Mucosa of descending colon (tissue), 3 donors: ENCODE results near the gene AQP12A. TPM values are rescaled to one million over a fixed set of nuclear protein-coding genes. Genes with fewer than 3 reads are reported as not detected.

ENCODE experiments used
- ATAC-seq: fragments of 200-7000 bp; cut with Tn5 transposase; one replicate; pipeline ENCODE4 v1.9.1; 2020; ENCODE audit warnings: mild to moderate bottlenecking, moderate library complexity
- DNase-seq, 3 donors: peaks; one replicate each; pipeline ENCODE4 v3.0.0-alpha.2; 2020
- H3K36me3 ChIP-seq: fragments of 200-600 bp; one replicate; pipeline ENCODE4 v1.8.0; 2021; ENCODE audit warnings: low read depth, mild to moderate bottlenecking
- H3K4me1 ChIP-seq: fragments of 200-600 bp; one replicate; pipeline ENCODE4 v1.8.0; 2021; ENCODE audit warnings: low read depth, mild to moderate bottlenecking
- H3K4me3 ChIP-seq: fragments of 200-600 bp; one replicate; pipeline ENCODE4 v1.8.0; 2021; ENCODE audit warnings: mild to moderate bottlenecking
- H3K9me3 ChIP-seq: fragments of 200-600 bp; one replicate; pipeline ENCODE4 v1.8.0; 2021; ENCODE audit warnings: mild to moderate bottlenecking
- CTCF ChIP-seq: fragments of 200-600 bp; IDR thresholded peaks from one replicate; pipeline ENCODE4 v1.8.0; 2022; ENCODE audit warnings: antibody characterized with exemption, mild to moderate bottlenecking
- intact Hi-C, 2 donors: fragments of 100-400 bp; cut with DNase I in 1 of 2; cut with micrococcal nuclease in 1 of 2; formaldehyde crosslinking; loops; one replicate each; pipeline versions ENCODE4 v1.11.0 to v1.11.1; 2022; cut with DNase I, micrococcal nuclease
- total RNA-seq, 3 donors: library from RNA; stranded (reverse); fragmentation: NEBNext Ultra II Directional in 2 of 3; extraction: Animal tissue kit (Norgen Biotek cat#: 25700) in 2 of 3; gene quantifications; one replicate each; pipeline versions ENCODE4 v1.2.1 to v1.2.4, GENCODE V29; 2021 to 2023
- donor health status: DM: no; HTN: no; CAD: no; lungs with moderate emphysema.
- donor health status: DM: no; HTN: no; CAD: no.
- donor health status: DM: no; HTN: yes; CAD: no.

AQP12A gene
- total RNA-seq, 3 donors from 2014 or later: 9.7 to 18.9 TPM; not detected in 1

DNA sequence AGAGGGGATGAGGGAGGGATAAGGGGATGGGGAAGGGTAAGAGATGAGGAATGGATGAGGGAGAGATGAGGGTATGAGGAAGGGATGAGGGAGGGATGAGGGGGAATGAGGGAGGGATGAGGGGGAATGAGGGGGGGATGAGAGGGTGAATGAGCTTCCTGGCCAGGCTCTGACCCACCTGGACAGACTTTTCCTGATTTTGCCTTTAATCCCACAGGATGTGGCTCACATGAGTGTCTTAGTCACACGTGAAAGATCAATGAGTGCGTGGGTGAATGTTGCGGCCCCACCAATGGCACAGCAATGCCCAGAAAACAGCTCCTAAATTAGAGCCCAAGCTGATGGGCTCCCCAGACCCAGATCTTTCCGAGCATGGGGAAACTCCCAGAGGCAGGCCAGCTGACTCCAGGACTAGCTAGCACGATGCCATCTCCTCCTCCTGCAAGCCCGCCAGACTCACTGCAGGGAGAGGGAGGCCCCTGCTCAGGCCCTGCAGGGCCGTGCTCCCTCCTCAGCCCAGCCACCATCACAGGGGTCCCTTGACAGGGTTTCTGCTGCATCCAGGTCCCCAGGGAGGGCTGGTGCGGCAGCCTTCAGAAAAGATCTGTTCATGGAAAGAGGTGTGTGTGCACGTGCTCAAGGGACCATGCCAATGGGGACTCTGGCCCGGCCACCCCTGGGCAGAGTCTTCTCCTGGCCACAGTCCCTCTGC lies 41.4 kb downstream of the AQP12A start:
- no peak for TF ChIP-seq CTCF
- Histone ChIP-seq H3K9me3 (no peaks in the 10 kb centered on the region), H3K36me3 (no peaks in the 10 kb centered on the region), H3K4me3 (no peak overlapping the region), H3K4me1 (no peaks in the 10 kb centered on the region)
- no peak for ATAC-seq
- intact Hi-C loops: no loop called here
- no peak for DNase-seq

DNA sequence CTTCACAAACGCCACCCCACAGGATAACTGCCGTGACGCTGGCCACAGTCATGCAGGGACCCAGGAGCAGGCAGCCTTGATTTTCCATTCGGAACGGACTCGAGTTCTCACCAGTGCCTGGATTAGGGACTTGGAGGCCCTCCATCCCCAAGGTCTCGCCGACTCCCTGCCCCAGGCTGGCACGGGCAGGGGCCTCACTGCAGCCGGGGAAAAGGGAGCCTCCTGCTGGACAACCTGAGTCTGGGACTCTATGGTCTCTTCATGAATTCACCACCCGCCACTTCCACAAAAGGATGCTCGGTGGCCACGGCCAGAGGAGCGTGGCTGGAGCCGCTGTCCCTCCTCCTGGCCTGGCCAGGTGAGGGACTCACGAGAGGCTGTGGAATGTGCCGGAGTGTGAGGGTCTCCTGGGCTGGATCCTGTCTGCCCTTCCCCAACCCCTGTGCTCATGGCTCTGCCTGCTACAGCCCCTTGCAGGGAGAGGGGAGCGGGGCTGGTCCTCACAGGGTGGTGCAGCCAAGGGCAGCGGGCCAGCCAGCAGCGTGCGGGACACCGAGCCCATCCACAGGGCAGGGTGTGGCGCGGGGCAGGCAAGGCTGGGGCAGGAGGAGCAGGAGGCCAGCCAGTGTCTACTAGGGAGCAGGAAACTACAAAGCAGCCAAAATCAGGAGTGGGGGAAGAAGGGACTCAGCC lies 42.3 kb downstream of the AQP12A start:
- TF ChIP-seq CTCF: no peak
- no peak overlapping the region for H3K4me3 ChIP-seq
- ATAC-seq: peak; percentile 44
- H3K4me1 ChIP-seq: no peaks in the 10 kb centered on the region
- no peaks in the 10 kb centered on the region for H3K36me3 ChIP-seq
- no peaks in the 10 kb centered on the region for H3K9me3 ChIP-seq
- intact Hi-C loops: no loop called here
- no peak for DNase-seq

- no peak overlapping the region for H3K4me3 ChIP-seq
- intact Hi-C loops: no loop called here
- H3K36me3 ChIP-seq: no peaks in the 10 kb centered on the region
- ATAC-seq (no peak), DNase-seq (no peak)
- H3K9me3 ChIP-seq: no peaks in the 10 kb centered on the region
- H3K4me1 ChIP-seq: no peaks in the 10 kb centered on the region
- no peak for TF ChIP-seq CTCF
Measured at GRCh38 chr2:240734756-240735155, 43.1 kb downstream of the AQP12A start.

DNA sequence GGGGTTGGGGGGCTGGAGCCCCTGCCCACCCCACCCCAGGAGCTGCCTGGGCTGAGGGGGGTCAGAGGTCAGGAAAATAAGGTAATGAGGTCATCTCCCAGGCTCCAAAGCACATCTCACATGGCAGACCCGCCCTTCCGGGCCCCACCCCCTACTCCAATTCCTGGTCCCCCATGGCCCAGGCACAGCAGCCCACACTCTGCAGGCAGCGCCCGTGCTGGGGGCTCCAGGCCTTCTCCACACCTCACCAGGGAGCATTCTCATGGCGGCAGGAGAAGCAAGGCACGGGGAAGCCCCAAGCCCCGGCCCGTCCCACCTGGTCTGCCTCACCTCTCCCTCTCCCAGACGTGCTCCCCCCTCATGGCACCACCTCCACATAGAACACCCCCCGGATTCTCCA lies 43.8 kb downstream of the AQP12A start:
- Histone ChIP-seq H3K4me1 (no peaks in the 10 kb centered on the region), H3K4me3 (no peak overlapping the region), H3K9me3 (no peaks in the 10 kb centered on the region), H3K36me3 (no peaks in the 10 kb centered on the region)
- TF ChIP-seq CTCF: no peak
- intact Hi-C loops: no loop called here
- no peak for DNase-seq
- no peak for ATAC-seq

- Histone ChIP-seq H3K4me1 (no peaks in the 10 kb centered on the region), H3K36me3 (no peaks in the 10 kb centered on the region), H3K9me3 (no peaks in the 10 kb centered on the region), H3K4me3 (no peak overlapping the region)
- DNase-seq: no peak
- ATAC-seq: no peak
- no peak for TF ChIP-seq CTCF
- intact Hi-C loops: no loop called here
Measured at GRCh38 chr2:240736281-240737250, 44.9 kb downstream of the AQP12A start.
